GM12872 (cell line): ENCODE measurements around the gene FSHR.

Source experiments
- TF ChIP-seq, protein P1 (sequence below): IDR thresholded peaks from 3 replicates; pipeline ENCODE4 v1.5.1; 2011; ENCODE audit warnings: low read depth, mild to moderate bottlenecking, low read length, moderate library complexity; ENCODE audit not compliant: insufficient read depth

The FSHR gene

DNA sequence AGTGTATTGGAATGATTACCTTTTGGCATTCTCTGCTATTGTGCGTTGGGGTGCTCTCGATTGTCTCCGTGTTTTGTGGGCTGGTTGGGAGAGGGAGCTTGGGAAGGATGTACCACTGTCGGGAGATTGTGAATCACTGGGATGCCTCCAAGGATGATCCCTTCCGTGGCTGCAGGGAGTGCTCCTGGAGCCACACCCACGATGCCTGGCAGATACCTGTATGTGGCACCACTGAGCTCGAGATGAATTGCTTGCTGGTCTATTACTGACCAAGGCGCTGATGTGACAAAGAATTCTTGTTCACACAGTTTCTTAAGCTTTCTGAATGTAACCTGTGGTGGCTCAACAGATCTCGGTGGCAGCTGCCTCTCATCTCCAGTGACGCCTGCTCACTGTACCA is 239.1 kb downstream of the FSHR start:
- TF ChIP-seq, protein P1, sequence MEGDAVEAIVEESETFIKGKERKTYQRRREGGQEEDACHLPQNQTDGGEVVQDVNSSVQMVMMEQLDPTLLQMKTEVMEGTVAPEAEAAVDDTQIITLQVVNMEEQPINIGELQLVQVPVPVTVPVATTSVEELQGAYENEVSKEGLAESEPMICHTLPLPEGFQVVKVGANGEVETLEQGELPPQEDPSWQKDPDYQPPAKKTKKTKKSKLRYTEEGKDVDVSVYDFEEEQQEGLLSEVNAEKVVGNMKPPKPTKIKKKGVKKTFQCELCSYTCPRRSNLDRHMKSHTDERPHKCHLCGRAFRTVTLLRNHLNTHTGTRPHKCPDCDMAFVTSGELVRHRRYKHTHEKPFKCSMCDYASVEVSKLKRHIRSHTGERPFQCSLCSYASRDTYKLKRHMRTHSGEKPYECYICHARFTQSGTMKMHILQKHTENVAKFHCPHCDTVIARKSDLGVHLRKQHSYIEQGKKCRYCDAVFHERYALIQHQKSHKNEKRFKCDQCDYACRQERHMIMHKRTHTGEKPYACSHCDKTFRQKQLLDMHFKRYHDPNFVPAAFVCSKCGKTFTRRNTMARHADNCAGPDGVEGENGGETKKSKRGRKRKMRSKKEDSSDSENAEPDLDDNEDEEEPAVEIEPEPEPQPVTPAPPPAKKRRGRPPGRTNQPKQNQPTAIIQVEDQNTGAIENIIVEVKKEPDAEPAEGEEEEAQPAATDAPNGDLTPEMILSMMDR, result no peak

DNA sequence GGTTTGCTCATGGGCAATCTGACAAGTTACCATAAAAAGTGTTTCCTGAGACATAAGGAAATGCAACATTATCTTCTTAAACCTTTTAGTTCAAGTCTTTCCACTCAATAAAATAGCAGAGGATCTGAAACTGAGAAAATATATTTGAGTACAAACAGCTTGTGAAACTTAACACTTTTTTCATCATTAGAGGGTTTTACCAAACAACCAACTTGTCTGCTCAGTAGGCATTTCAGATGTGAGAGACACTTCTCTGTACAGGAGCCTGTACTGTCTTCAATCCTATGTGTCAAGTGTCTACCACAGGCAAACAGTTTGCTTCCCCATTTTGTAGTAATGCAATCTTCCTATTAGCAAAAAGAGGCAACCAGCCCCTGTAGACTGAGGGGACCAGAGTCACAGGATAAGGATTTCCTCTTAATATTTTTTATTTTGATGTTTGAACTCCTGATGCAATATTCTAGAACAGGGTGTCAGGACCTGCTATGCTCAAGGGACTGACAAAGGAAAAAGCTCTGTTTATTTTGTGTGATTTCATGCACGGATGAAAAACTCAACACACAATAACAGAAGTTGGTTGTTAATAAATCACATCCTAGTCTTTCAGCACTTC is 239.7 kb downstream of the FSHR start:
- TF ChIP-seq, protein P1, result no peak
